Measurements from ENCODE around the gene SSNA1.

The SSNA1 gene

DNA sequence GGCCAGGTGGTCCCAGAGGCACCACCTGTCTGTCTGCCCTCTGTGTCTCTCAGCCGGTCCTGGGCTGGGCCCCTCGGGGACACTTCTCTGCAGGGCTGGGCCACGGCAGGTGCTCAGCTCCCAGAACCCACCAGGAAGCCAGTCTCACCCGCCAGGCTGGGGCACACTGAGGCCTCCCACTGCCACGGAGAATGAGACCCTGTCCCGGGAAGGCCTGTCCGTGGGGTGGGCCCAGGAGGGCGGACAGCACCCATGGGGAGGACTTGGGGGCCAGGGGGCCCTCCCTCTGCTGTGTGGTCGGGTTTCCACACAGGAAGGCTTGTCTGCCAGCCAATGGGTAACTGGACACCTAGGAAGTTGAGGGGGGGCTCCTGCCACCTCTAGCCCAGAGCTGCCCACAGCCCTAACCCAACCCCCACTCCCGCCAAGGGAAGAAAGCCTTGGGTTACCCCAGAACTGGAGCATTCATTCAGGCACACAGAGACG, 48.5 kb downstream of the SSNA1 start (continued):
- TF ChIP-seq ZNF501 (tag by site-specific recombination; IDR thresholded peaks at IDR 0.05): no peak
- no peak for TF ChIP-seq ZNF16 (tag by site-specific recombination; IDR thresholded peaks at IDR 0.05; ENCODE audit: low read depth)
- TF ChIP-seq ZNF791 (tag by site-specific recombination; IDR thresholded peaks at IDR 0.05): no peak
- TF ChIP-seq, protein P1, sequence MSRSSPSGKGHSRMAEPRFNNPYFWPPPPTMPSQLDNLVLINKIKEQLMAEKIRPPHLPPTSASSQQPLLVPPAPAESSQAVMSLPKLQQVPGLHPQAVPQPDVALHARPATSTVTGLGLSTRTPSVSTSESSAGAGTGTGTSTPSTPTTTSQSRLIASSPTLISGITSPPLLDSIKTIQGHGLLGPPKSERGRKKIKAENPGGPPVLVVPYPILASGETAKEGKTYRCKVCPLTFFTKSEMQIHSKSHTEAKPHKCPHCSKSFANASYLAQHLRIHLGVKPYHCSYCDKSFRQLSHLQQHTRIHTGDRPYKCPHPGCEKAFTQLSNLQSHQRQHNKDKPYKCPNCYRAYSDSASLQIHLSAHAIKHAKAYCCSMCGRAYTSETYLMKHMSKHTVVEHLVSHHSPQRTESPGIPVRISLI (tag by site-specific recombination; IDR thresholded peaks at IDR 0.05): no peak
- TF ChIP-seq ZNF626 (tag by site-specific recombination; IDR thresholded peaks at IDR 0.05): no peak
- no peak for TF ChIP-seq ZNF610 (tag by site-specific recombination; IDR thresholded peaks at IDR 0.05; ENCODE audit: borderline replicate concordance)
- TF ChIP-seq ZNF548 (tag by site-specific recombination; IDR thresholded peaks at IDR 0.05): no peak
- no peak for TF ChIP-seq ZNF561 (tag by site-specific recombination; IDR thresholded peaks at IDR 0.05; ENCODE audit: borderline replicate concordance)
- TF ChIP-seq REPIN1 (tag by site-specific recombination; IDR thresholded peaks at IDR 0.05; ENCODE audit: low read depth): no peak
- no peak for TF ChIP-seq ZNF658 (tag by site-specific recombination; IDR thresholded peaks at IDR 0.05)
- TF ChIP-seq OSR2 (tag by site-specific recombination; IDR thresholded peaks at IDR 0.05): no peak
- TF ChIP-seq, protein P2, sequence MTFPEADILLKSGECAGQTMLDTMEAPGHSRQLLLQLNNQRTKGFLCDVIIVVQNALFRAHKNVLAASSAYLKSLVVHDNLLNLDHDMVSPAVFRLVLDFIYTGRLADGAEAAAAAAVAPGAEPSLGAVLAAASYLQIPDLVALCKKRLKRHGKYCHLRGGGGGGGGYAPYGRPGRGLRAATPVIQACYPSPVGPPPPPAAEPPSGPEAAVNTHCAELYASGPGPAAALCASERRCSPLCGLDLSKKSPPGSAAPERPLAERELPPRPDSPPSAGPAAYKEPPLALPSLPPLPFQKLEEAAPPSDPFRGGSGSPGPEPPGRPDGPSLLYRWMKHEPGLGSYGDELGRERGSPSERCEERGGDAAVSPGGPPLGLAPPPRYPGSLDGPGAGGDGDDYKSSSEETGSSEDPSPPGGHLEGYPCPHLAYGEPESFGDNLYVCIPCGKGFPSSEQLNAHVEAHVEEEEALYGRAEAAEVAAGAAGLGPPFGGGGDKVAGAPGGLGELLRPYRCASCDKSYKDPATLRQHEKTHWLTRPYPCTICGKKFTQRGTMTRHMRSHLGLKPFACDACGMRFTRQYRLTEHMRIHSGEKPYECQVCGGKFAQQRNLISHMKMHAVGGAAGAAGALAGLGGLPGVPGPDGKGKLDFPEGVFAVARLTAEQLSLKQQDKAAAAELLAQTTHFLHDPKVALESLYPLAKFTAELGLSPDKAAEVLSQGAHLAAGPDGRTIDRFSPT (tag by site-specific recombination; IDR thresholded peaks at IDR 0.05): peak; percentile 60; the same call in 1 of the 2 replicates
- no peak for TF ChIP-seq MZF1 (tag by site-specific recombination; IDR thresholded peaks at IDR 0.05; ENCODE audit: borderline replicate concordance)
- TF ChIP-seq, protein P3, sequence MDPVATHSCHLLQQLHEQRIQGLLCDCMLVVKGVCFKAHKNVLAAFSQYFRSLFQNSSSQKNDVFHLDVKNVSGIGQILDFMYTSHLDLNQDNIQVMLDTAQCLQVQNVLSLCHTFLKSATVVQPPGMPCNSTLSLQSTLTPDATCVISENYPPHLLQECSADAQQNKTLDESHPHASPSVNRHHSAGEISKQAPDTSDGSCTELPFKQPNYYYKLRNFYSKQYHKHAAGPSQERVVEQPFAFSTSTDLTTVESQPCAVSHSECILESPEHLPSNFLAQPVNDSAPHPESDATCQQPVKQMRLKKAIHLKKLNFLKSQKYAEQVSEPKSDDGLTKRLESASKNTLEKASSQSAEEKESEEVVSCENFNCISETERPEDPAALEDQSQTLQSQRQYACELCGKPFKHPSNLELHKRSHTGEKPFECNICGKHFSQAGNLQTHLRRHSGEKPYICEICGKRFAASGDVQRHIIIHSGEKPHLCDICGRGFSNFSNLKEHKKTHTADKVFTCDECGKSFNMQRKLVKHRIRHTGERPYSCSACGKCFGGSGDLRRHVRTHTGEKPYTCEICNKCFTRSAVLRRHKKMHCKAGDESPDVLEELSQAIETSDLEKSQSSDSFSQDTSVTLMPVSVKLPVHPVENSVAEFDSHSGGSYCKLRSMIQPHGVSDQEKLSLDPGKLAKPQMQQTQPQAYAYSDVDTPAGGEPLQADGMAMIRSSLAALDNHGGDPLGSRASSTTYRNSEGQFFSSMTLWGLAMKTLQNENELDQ (tag by site-specific recombination; IDR thresholded peaks at IDR 0.05; ENCODE audit: low read depth): no peak
- TF ChIP-seq, protein P4, sequence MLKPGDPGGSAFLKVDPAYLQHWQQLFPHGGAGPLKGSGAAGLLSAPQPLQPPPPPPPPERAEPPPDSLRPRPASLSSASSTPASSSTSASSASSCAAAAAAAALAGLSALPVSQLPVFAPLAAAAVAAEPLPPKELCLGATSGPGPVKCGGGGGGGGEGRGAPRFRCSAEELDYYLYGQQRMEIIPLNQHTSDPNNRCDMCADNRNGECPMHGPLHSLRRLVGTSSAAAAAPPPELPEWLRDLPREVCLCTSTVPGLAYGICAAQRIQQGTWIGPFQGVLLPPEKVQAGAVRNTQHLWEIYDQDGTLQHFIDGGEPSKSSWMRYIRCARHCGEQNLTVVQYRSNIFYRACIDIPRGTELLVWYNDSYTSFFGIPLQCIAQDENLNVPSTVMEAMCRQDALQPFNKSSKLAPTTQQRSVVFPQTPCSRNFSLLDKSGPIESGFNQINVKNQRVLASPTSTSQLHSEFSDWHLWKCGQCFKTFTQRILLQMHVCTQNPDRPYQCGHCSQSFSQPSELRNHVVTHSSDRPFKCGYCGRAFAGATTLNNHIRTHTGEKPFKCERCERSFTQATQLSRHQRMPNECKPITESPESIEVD (tag by site-specific recombination; IDR thresholded peaks at IDR 0.05): no peak
- no peak for TF ChIP-seq TRIM28 (IDR thresholded peaks at IDR 0.05; ENCODE audit: borderline replicate concordance, low read length)
- no peak for TF ChIP-seq ZNF747 (tag by site-specific recombination; IDR thresholded peaks at IDR 0.05)
- no peak for TF ChIP-seq ZNF211 (tag by site-specific recombination; IDR thresholded peaks at IDR 0.05; ENCODE audit: low read depth)
- TF ChIP-seq ZNF311 (tag by site-specific recombination; IDR thresholded peaks at IDR 0.05; ENCODE audit: borderline replicate concordance): no peak
- no peak for TF ChIP-seq RBAK (tag by site-specific recombination; IDR thresholded peaks at IDR 0.05)
- TF ChIP-seq ZNF571 (tag by site-specific recombination; IDR thresholded peaks at IDR 0.05): no peak

All from HEK293 (cell line).